GM18907 (cell line): ENCODE measurements around the gene HPSE2.
"Not testable (repeated sequence)": the region's sequence is repeated elsewhere in the genome, so short reads cannot be mapped to it uniquely, and the experiment has no call there.

Experiments used
- ATAC-seq: cut with Tn5 transposase; IDR thresholded peaks from one replicate; pipeline ENCODE4 v1.9.1; 2021; ENCODE audit warnings: mild to moderate bottlenecking, moderate library complexity; ENCODE audit not compliant: unreplicated experiment

The HPSE2 gene

GRCh38 chr10:98921316-98921715 is 314.3 kb downstream of the HPSE2 start:
- ATAC-seq, result no peak

- ATAC-seq, result no peak
These were observed 314.8 kb downstream of the HPSE2 start for GRCh38 chr10:98920807-98921206.

- ATAC-seq, result no peak
These were observed 315.3 kb downstream of the HPSE2 start for GRCh38 chr10:98920360-98920759.

GRCh38 chr10:98919899-98920298 is 315.8 kb downstream of the HPSE2 start:
- ATAC-seq, result no peak

GRCh38 chr10:98917828-98918227 is 317.8 kb downstream of the HPSE2 start:
- no peak for ATAC-seq

- no peak for ATAC-seq
These were observed 319.0 kb downstream of the HPSE2 start for GRCh38 chr10:98916526-98917125.

GRCh38 chr10:98915911-98916310 is 319.7 kb downstream of the HPSE2 start:
- no peak for ATAC-seq

- ATAC-seq, result no peak
These were observed 325.1 kb downstream of the HPSE2 start for GRCh38 chr10:98910546-98910945.

- no peak for ATAC-seq
These were observed 325.6 kb downstream of the HPSE2 start for GRCh38 chr10:98910048-98910447.

- ATAC-seq, result no peak
These were observed 326.8 kb downstream of the HPSE2 start for GRCh38 chr10:98908868-98909267.

GRCh38 chr10:98908247-98908646 is 327.4 kb downstream of the HPSE2 start:
- not testable (repeated sequence) for ATAC-seq

- no peak for ATAC-seq
These were observed 334.1 kb downstream of the HPSE2 start for GRCh38 chr10:98901441-98902110.

- no peak for ATAC-seq
These were observed 336.6 kb downstream of the HPSE2 start for GRCh38 chr10:98899018-98899417.

- ATAC-seq, result no peak
These were observed 343.1 kb downstream of the HPSE2 start for GRCh38 chr10:98892523-98892922.

- ATAC-seq, result no peak
These were observed 349.0 kb downstream of the HPSE2 start for GRCh38 chr10:98886686-98887085.

GRCh38 chr10:98885378-98885777 is 350.3 kb downstream of the HPSE2 start:
- no peak for ATAC-seq

- no peak for ATAC-seq
These were observed 353.9 kb downstream of the HPSE2 start for GRCh38 chr10:98881789-98882188.

- no peak for ATAC-seq
These were observed 354.7 kb downstream of the HPSE2 start for GRCh38 chr10:98880971-98881370.

- no peak for ATAC-seq
These were observed 356.7 kb downstream of the HPSE2 start for GRCh38 chr10:98878921-98879320.

- ATAC-seq, result no peak
These were observed 357.2 kb downstream of the HPSE2 start for GRCh38 chr10:98878418-98878817.

- no peak for ATAC-seq
These were observed 373.7 kb downstream of the HPSE2 start for GRCh38 chr10:98861962-98862361.

GRCh38 chr10:98858525-98858924 is 377.1 kb downstream of the HPSE2 start:
- ATAC-seq, result no peak
